B cell (primary cell): ENCODE data around the gene FAM8A1. TPM values are rescaled to one million over a fixed set of nuclear protein-coding genes. Genes with fewer than 3 reads are reported as not detected.

Source experiments
- ATAC-seq: fragments of 200-7000 bp; cut with Tn5 transposase; one replicate; pipeline ENCODE4 v1.10.0; 2021; ENCODE audit warnings: low read depth, mild to moderate bottlenecking, moderate number of reproducible peaks, moderate library complexity
- CTCF ChIA-PET: fragments of 350-600 bp; sonication (Branson Sonifier 250); formaldehyde crosslinking; loops from one replicate; lab custom pipeline; 2021; ENCODE audit warnings: antibody characterized with exemption, inconsistent platforms; lab: Charles Lee
- POLR2A ChIA-PET: fragments of 350-600 bp; sonication (Branson Sonifier 250); formaldehyde crosslinking; loops from one replicate; lab custom pipeline; 2021; ENCODE audit warnings: antibody characterized with exemption; lab: Charles Lee
- DNase-seq: peaks from one replicate; pipeline ENCODE4 v3.0.0; 2013
- H2AFZ ChIP-seq: 2 replicates; pipeline ENCODE4 v1.6.1; 2012; ENCODE audit warnings: mild to moderate bottlenecking, low read depth, low read length; ENCODE audit not compliant: insufficient read depth, poor library complexity, severe bottlenecking
- H3K27ac ChIP-seq, 2 donors: 1 replicate in 1 of 2; 2 replicates in 1 of 2; pipeline ENCODE4 v1.5.1; 2012 to 2013; ENCODE audit warnings: low read length in 2 of 2, mild to moderate bottlenecking in 2 of 2, moderate library complexity in 1 of 2
- H3K27me3 ChIP-seq, 4 experiments: fragments of 200-600 bp in 1 of 4; sonication (generic) in 1 of 4; replicated peaks in 1 of 4; 1 replicate in 2 of 4; 2 replicates in 2 of 4; pipeline versions ENCODE4 v1.6.1 to v1.7.0; 2013 to 2016; ENCODE audit warnings: low read length in 3 of 4, mild to moderate bottlenecking in 2 of 4, mixed read lengths in 1 of 4, moderate library complexity in 1 of 4; ENCODE audit not compliant: insufficient read depth in 4 of 4, control insufficient read depth in 3 of 4; ENCODE audit errors: control extremely low read depth in 1 of 4
- H3K36me3 ChIP-seq, 2 experiments: replicated peaks in 1 of 2; 1 replicate in 1 of 2; 2 replicates in 1 of 2; pipeline versions ENCODE4 v1.6.1 to v1.7.1; 2013; ENCODE audit warnings: low read length in 1 of 2; ENCODE audit not compliant: insufficient read depth in 2 of 2, control insufficient read depth in 1 of 2; ENCODE audit errors: control extremely low read depth in 1 of 2, extremely low read depth in 1 of 2
- H3K4me1 ChIP-seq, 2 donors: fragments of 200-600 bp in 1 of 2; sonication (generic) in 1 of 2; 1 replicate in 1 of 2; 2 replicates in 1 of 2; pipeline versions ENCODE4 v1.5.1 to v1.6.1; 2013 to 2017; ENCODE audit warnings: low read length in 2 of 2; ENCODE audit not compliant: control insufficient read depth in 2 of 2, insufficient read depth in 2 of 2
- H3K4me2 ChIP-seq: replicated peaks from 2 replicates; pipeline ENCODE3; 2012; ENCODE audit warnings: mild to moderate bottlenecking, low read depth, low read length; ENCODE audit not compliant: poor library complexity, severe bottlenecking
- H3K4me3 ChIP-seq, 5 experiments: fragments of 200-600 bp in 1 of 5; sonication (generic) in 1 of 5; 1 replicate in 3 of 5; 2 replicates in 2 of 5; pipeline versions ENCODE4 v1.5.1 to v1.7.0; 2011 to 2016; ENCODE audit warnings: low read length in 4 of 5, mild to moderate bottlenecking in 4 of 5, low read depth in 2 of 5, control low read depth in 1 of 5, moderate library complexity in 1 of 5; ENCODE audit not compliant: insufficient read depth in 1 of 5; ENCODE audit errors: control extremely low read depth in 1 of 5, extremely low read depth in 1 of 5
- H3K79me2 ChIP-seq: fragments of 200-600 bp; sonication (generic); one replicate; pipeline ENCODE4 v1.6.0; 2016; ENCODE audit warnings: low read length; ENCODE audit not compliant: control insufficient read depth, insufficient read depth
- H3K9ac ChIP-seq: fragments of 200-600 bp; sonication (generic); 2 replicates; pipeline ENCODE4 v1.6.1; 2017; ENCODE audit warnings: mild to moderate bottlenecking, low read length, moderate library complexity
- H3K9me3 ChIP-seq, 3 donors: one replicate each; pipeline versions ENCODE4 v1.6.1 to v1.7.1; 2013; ENCODE audit warnings: low read length in 2 of 3; ENCODE audit not compliant: control insufficient read depth in 2 of 3, insufficient read depth in 1 of 3; ENCODE audit errors: control extremely low read depth in 1 of 3
- H4K20me1 ChIP-seq: 2 replicates; pipeline ENCODE4 v1.6.0; 2012; ENCODE audit warnings: mild to moderate bottlenecking, low read length; ENCODE audit not compliant: insufficient read depth, control insufficient read depth, poor library complexity, severe bottlenecking
- H3K27ac Mint-ChIP-seq: one replicate; pipeline ENCODE4 v1.8.0; 2021; ENCODE audit warnings: mixed read lengths
- H3K27me3 Mint-ChIP-seq: one replicate; pipeline ENCODE4 v1.8.0; 2021; ENCODE audit warnings: mixed read lengths
- H3K4me1 Mint-ChIP-seq: one replicate; pipeline ENCODE4 v1.8.0; 2021; ENCODE audit warnings: mixed read lengths
- H3K4me3 Mint-ChIP-seq: one replicate; pipeline ENCODE4 v1.8.0; 2021; ENCODE audit warnings: mixed read lengths
- H3K9me3 Mint-ChIP-seq: one replicate; pipeline ENCODE4 v1.8.0; 2022; ENCODE audit warnings: mixed read lengths; ENCODE audit not compliant: insufficient read depth
- EZH2 ChIP-seq: IDR thresholded peaks from 2 replicates; pipeline ENCODE4 v1.6.1; 2012; ENCODE audit warnings: borderline replicate concordance, low read depth, mild to moderate bottlenecking, moderate library complexity, low read length; ENCODE audit not compliant: insufficient read depth, poor library complexity, severe bottlenecking
- WGBS: methylation state at CpG from one replicate; pipeline ENCODE4 v1.1.5; 2013; ENCODE audit warnings: missing lambda C conversion rate; ENCODE audit not compliant: insufficient coverage; 5-methylcytosine and 5-hydroxymethylcytosine counted together
- intact Hi-C: fragments of 100-400 bp; cut with micrococcal nuclease; formaldehyde crosslinking; loops from one replicate; pipeline ENCODE4 v1.10.0; 2022
- polyA minus RNA-seq: library from RNA; depleted of rRNA, polyadenylated mRNA; stranded (reverse); fragments of >200 nt; gene quantifications from 2 replicates; pipeline ENCODE4 v1.2.3, GENCODE V29; 2012
- polyA plus RNA-seq: library from polyadenylated mRNA; depleted of rRNA; stranded (reverse); fragments of >200 nt; gene quantifications from 2 replicates; pipeline ENCODE4 v1.2.3, GENCODE V29; 2012
- total RNA-seq, 2 donors: library from RNA; stranded (reverse); fragments of 120-200 nt in 1 of 2; gene quantifications; 1 replicate in 1 of 2; 2 replicates in 1 of 2; pipeline versions ENCODE4 v1.2.3 to v1.2.4, GENCODE V29; 2013 to 2022
- TF ChIP-seq, protein P1 (sequence below): fragments of 200-600 bp; IDR thresholded peaks from one replicate; pipeline ENCODE4 v1.8.0; 2022; ENCODE audit warnings: antibody characterized with exemption, mild to moderate bottlenecking

The FAM8A1 gene, protein sequence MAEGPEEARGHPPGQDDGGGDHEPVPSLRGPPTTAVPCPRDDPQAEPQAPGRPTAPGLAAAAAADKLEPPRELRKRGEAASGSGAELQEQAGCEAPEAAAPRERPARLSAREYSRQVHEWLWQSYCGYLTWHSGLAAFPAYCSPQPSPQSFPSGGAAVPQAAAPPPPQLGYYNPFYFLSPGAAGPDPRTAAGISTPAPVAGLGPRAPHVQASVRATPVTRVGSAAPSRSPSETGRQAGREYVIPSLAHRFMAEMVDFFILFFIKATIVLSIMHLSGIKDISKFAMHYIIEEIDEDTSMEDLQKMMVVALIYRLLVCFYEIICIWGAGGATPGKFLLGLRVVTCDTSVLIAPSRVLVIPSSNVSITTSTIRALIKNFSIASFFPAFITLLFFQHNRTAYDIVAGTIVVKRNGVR
- total RNA-seq (5.2 and 7.0 TPM in 2 replicates), polyA plus RNA-seq (4.6 and 8.1 TPM in 2 replicates), polyA minus RNA-seq (4.4 and 7.3 TPM in 2 replicates)
- total RNA-seq (2013), result 8.7 TPM

DNA sequence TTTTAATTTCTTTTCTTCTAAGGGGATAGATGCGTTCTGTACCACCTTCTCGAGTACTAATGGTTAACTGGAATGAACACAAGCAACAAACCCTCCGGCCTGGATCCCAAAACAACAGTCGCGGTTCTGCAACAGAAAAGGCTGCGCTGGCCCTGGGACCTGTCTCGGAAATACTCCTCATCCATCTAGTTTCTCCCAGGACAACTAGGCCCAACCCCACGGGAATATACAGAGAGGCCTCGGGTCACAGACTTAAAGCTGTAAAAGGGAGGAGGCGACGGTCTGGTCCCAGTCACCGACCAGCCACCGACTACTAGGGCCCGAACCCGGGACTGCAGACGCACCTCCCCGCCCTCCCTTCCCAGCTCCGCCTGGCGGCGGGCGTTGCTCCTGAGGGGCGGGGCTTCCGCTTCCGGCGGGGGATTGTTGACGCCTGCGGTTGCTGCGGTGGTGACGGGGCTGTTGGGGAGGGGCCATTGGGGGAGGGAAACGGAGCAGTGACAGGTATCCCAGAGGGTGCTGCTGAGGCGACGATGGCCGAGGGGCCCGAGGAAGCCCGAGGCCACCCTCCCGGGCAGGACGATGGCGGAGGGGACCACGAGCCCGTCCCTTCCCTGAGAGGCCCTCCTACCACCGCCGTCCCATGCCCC, at the start of gene FAM8A1:
TSS of gene FAM8A1 (plus strand) at position 426 of the 650 bp plus-strand sequence. CDS start at position 534, 108 bp downstream.
- no peaks in the 10 kb centered on the region for H4K20me1 ChIP-seq
- peak within 1 kb of the TSS; percentile 94 for H3K4me2 ChIP-seq
- CTCF ChIA-PET, result interaction anchor here (0.5 to 2.3 kb wide), 5 partner anchors 102 to 204 kb away, joined by 3 to 11 read pairs (median 5); partner anchors contain the start of gene NUP153
- peak within 1 kb of the TSS; percentile 51 to 84 (median 79) for H3K4me3 ChIP-seq
- POLR2A ChIA-PET, result interaction anchor here (0.6 to 2.5 kb wide), 5 partner anchors 23 to 552 kb away, joined by 3 to 10 read pairs (median 4); partner anchors contain the start of gene NUP153
- TF ChIP-seq EZH2, result no peak
- TF ChIP-seq, protein P1, sequence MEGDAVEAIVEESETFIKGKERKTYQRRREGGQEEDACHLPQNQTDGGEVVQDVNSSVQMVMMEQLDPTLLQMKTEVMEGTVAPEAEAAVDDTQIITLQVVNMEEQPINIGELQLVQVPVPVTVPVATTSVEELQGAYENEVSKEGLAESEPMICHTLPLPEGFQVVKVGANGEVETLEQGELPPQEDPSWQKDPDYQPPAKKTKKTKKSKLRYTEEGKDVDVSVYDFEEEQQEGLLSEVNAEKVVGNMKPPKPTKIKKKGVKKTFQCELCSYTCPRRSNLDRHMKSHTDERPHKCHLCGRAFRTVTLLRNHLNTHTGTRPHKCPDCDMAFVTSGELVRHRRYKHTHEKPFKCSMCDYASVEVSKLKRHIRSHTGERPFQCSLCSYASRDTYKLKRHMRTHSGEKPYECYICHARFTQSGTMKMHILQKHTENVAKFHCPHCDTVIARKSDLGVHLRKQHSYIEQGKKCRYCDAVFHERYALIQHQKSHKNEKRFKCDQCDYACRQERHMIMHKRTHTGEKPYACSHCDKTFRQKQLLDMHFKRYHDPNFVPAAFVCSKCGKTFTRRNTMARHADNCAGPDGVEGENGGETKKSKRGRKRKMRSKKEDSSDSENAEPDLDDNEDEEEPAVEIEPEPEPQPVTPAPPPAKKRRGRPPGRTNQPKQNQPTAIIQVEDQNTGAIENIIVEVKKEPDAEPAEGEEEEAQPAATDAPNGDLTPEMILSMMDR, result peak; percentile 41
- WGBS, result 12% methylated on average over 33 of the region's 42 CpGs
- peak within 1 kb of the TSS; percentile 54 to 74 for H3K27ac ChIP-seq
- H3K27me3 Mint-ChIP-seq, result no peaks in the 10 kb centered on the region
- peaks cover 13% of the 10 kb centered on the region for H3K79me2 ChIP-seq
- no peaks in the 10 kb centered on the region for H3K9me3 Mint-ChIP-seq
- peaks cover 13% of the 10 kb centered on the region in 2 donors for H3K4me1 ChIP-seq
- peak within 1 kb of the TSS; percentile 86 for H3K27ac Mint-ChIP-seq
- peak; percentile 90 for ATAC-seq
- H3K36me3 ChIP-seq, result peaks cover 0 to 3% of the 10 kb centered on the region in 2 experiments
- H3K9ac ChIP-seq, result peak within 1 kb of the TSS; percentile 82
- intact Hi-C loops, result loop anchor here (1.0 to 10.0 kb wide), 3 partner anchors 65 to 556 kb away; partner anchors contain the start of gene NUP153
- no peaks in the 10 kb centered on the region for H3K27me3 ChIP-seq
- peak within 1 kb of the TSS; percentile 95 for H2AFZ ChIP-seq
- peak; percentile 93 for DNase-seq
- peak within 1 kb of the TSS; percentile 91 for H3K4me3 Mint-ChIP-seq
- H3K4me1 Mint-ChIP-seq, result peaks cover 10% of the 10 kb centered on the region
- H3K9me3 ChIP-seq, result peaks cover 0 to 2% (median 0%) of the 10 kb centered on the region in 3 donors
